PC-3 (cell line): ENCODE data around the gene LMO4.

ENCODE experiments used
- CTCF ChIP-seq: fragments of 300-600 bp; sonication (generic); conservative IDR thresholded peaks from 2 replicates; pipeline ENCODE4 v1.5.1; 2017; ENCODE audit warnings: antibody characterized with exemption, low read depth, mild to moderate bottlenecking, low read length
- EZH2 ChIP-seq: fragments of 300-600 bp; sonication (generic); IDR thresholded peaks from one replicate; pipeline ENCODE4 v1.6.1; 2017; ENCODE audit warnings: antibody characterized with exemption, mild to moderate bottlenecking, low read length; ENCODE audit not compliant: unreplicated experiment

DNA sequence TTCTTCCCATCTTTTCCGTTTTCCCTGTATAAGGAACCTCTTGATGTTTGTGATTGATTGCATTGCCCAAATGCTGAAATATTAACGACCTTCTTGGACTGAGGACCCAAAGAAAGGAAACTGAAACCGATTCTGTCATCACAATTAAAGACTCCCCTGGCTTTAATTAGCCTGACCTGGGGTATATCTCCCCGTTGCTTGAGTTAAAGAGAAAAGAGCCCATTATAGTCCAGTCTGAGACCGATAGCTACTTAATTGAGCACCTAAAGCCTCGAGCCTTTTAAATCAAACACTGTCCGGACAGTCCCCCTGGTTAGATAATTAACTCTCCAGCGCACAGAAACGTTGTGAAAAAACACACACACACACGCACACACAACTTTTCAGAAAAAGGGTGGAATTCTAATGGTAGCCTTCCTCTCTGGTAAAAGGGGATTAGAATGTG is 8.0 kb downstream of the LMO4 start:
- TF ChIP-seq CTCF, result no peak
- TF ChIP-seq EZH2, result no peak
